ENCODE results near the gene GLTP.
"Not testable (repeated sequence)": the region's sequence is repeated elsewhere in the genome, so short reads cannot be mapped to it uniquely, and the experiment has no call there.

GLTP gene, protein sequence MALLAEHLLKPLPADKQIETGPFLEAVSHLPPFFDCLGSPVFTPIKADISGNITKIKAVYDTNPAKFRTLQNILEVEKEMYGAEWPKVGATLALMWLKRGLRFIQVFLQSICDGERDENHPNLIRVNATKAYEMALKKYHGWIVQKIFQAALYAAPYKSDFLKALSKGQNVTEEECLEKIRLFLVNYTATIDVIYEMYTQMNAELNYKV

DNA sequence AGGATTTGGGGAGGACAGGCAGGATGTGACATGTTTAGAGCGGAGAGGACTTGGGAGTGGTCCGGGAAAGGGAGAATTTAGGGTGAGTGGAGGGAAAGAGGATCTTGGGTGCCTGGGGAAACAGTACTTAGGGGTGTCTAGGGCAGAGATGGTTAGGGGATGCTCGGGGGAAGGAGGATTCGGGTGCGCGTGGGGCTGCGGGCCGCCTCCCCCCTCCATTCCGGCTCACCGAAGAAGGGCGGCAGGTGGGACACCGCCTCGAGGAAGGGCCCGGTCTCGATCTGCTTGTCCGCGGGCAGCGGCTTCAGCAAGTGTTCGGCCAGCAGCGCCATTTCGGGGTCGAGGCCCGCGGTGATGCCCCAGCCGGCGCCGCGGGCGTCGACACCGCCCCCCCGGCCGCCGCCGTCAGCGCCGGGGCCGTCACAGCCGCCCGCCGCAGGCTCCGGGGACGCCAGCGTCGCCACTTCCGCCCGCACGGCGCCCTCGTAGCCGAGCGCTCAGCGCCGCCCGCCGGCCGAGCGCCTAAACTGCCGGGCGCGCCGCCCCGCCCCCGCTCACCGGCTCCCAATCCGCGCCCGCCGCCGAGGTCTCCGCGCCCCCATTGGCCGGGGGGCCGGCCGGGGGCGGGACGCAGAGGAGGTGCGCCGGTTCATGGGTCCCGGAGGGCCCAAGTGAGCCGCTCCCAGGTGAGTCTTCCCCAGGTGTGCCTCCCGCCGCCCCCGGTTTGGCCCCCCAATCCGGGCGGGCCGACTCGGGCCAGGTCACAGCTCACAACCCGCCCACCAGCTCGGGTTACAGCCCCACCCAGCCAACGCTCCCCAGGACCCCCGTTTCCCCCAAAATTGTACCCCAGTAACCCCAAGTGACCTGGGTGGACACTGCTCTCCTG is at the start of gene GLTP:
GLTP (minus strand) TSS at position 499 of the 889 bp plus-strand sequence; CDS start at position 332, 167 bp downstream.
- peak; percentile 79 to 83 for DNase-seq

DNA sequence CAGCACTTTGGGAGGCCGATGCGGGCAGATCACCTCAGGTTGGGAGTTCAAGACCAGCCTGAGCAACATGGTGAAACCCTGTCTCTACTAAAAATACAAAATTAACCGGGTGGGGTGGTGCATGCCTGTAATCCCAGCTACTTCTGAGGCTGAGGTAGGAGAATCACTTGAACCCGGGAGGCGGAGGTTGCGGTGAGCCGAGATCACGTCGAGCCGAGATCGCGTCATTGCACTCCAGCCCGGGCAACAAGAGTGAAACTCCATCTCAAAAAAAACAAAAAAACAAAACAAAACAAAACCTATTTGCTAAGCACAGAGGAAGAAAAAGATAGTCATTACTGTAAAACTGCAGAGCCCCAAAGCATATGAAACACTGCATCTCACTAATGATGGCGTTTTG is 49.0 kb upstream of the GLTP start:
- DNase-seq, result not testable (repeated sequence)

DNA sequence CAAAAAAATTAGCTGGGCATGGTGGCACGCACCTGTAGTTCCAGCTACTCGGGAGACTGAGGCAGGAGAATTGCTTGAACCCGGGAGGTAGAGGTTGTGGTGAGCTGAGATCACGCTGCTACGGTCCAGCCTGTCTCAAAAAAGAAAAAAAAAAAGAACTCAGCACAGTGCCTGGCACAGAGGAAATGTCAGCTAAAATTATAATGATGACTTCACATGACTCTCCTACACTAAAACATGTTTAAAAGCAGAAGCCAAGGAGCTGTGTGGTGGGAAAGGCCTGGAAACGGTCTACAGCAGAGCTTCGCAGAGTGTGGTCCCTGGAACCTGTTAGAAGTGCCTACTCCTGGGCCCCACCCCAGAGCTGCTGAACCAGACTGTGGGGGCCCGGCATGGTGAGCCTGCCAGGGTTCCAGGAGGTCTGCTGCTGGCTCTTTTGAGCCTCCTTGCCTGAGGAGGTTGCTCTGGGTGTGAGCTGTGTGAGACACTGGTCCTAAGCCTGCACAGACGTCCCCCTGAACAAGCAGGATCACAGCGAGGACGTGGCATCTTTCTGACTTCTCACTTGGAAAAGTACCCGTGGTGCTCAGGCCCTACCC is 47.8 kb upstream of the GLTP start:
- DNase-seq, result no peak

DNA sequence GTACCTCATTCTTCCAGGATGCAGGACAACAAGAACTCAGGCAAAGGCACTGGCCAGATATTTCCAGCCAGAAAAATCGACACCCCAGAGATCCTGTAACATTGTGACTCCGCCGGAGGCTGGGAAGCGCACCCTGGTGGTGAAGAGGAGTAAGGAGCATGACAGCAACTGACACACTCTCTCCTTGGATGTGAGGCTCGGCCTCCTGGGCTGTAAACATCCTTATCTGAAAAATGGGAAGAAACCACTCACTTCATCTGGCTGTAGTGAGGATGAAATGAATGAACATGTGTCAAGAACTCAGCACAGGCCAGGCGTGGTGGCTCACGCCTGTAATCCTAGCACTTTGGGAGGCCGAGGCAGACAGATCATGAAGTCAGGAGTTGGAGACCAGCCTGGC is 47.3 kb upstream of the GLTP start:
- DNase-seq, result peak; percentile 25 to 28

DNA sequence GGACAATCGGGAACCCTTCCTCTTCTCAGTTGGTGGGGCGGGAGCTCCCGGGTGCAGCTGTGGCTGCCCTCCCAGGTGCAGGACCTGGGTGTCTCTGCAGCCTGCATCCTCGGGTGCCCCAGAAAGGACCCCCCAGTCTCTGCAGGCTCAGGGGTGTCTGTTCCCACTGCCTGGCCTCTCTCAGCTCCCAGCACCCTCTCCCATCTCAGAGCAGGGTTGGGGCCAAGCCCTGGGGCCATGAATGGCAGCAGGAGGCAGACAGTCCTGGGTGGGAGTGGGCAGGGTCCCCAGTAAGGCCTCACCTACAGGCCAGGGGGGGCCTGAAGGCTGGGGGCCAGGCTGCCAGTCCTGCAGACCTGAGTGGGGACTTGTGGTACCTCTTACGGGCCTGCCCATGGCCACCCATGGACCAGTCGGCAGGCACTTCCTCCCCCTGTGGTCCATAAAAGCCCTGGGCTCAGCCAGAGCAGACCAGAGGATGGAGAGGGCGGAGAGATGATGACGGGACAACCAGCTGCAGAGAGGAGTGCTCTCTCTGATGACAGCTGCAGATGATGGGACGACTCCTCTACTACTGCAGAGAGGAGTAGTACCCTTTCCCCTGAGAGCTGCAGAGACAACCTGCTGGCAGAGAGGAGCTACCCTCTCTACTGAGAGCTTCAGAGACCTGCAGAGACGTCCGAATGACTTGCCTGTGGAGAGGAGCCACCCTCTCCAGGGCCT is 46.3 kb upstream of the GLTP start:
- no peak for DNase-seq

DNA sequence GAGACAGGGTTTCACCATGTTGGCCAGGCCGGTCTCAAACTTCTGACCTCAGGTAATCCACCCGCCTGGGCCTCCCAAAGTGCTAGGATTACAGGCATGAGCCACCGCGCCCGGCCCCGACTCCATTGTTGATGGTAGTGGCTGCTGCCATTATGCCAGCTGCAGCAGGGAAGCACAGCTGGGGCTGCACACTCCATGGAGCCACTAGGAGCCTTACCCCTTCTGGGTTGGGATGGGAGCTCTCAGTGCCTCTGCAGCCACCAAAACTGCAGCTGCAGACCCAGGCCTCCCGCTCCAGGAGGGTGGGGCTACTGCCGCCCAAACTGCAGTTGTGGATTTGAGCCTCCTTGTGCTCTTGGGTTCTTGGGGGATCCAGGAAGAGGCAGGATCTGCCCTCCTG is 45.7 kb upstream of the GLTP start:
- no peak for DNase-seq

DNA sequence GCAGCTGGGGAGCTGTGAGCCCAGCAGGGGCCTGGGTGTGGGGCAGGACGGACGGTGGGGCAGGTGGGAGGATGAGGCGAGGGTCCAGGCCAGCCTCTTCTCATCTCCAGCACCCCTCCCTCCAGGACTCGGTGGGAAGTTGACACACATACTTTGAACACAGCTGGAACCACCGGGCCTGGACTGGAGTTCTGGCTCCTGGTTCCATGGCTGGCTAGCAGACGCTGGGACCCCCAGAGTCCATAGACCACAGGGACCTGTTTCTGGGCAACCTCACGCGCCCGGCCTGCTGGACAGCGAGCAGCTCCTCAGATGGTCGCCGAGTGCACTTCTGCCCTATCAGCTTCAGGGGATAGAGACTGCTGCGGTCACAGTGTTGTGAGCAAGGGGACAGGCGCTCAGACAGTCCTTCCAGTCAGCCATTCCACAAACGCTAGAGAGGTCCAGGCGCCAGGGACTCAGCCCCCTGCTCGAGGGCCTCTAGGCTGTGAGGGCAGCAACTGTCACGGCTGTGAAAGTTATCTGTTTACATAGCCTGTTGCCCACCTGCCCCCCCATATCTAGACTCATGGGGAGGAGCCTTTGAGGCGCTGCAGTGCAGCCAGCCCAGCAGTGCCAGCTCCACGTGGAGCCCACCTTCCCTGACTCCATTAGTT is 45.0 kb upstream of the GLTP start:
- no peak for DNase-seq

DNA sequence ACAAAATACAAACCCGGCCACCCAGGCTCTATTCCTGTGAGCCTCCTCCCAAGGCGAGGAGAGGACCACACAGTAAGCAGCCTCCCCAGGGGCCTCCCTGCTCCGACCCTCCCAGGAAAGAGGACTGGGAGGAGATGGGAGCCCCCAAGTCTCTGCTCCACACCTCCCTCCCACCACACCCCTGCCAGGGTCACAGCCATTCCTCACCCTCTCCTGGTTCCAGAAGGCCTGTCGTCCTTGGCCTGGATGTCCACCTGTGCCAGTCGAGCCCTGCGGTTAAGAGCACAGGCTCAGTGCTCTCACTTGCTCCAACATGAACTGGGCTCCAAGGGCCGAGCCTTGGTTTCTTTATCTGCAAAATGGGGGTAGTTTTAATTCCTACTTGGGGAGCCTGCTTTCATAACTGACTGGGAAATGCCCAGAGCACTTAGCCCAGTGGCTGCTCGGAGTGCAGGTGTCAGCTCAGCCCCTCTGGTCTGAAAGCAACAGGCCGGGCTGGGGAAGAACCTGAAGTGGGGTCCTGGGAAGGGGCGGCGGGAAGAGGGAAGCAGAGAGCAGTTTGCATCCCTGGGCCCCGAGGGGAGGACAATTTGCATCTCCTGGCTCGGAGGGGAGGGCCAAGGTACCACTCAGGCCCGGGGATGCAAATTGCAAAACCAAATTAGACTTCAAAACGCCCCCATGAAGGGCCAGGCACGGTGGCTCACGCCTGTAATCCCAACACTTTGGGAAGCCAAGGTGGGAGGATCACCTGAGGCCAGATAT is 43.3 kb upstream of the GLTP start:
- DNase-seq, result no peak

DNA sequence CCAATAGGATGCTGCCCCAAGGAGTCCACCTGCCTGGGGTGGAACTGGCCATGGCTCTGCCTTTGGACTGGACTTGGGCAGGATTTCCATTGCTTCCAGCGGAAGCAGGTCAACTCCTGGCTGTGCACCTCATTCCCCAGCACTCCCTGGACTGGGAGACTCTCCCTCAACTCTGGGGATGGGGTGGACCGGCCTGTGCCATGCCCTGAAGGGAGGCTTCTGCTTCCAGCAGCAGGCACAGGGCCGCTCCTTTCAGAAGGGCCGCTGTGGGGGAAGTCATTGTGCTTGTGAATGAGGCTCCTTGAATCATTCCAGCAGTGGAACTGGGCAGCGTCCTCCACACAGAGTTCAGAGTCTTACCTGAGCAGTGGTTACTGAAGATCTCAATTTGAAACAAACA is 42.7 kb upstream of the GLTP start:
- no peak for DNase-seq

DNA sequence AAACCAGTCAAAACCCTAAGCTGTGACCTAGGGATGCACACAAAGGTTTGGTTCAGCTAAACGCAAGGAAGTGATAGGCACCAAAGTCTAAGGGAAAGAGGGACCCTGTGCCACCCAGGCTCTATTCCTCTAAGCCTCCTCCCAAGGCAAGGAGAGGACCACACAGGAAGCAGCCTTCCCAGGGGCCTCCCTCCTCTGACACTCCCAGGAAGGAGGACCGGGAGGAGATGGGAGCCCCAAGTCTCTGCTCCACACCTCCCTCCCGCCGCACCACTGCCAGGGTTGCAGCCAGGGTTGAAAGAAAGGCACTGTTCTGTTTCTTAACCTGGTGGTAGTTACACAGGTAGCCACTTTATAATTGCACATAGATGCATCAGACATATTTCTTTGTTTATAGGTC is 41.6 kb upstream of the GLTP start:
- DNase-seq, result no peak

DNA sequence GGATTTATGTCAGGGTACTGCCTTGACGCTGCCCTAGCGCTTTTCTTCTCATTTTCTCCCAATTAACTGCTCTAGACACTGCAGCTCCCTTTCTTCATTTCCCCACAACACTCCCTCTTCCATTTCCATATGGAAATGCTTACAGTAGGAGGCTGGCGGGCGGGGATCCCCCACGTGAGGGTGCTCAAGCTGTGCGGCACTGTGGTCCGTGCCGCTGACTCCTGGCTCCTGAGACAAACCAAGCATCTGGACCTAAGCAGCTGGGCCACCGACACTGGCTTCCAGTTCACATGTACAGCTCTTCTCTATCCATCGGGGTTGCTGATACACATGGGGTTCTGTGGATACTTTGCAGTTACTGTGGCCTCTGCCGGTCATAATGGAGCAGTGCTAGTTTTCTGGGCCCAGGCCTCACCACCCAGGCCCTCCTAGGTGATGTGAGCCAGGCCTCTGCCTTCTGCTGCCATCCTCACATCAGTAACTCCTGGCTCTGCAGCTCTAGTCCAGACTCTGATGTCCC is 40.0 kb upstream of the GLTP start:
- no peak for DNase-seq

DNA sequence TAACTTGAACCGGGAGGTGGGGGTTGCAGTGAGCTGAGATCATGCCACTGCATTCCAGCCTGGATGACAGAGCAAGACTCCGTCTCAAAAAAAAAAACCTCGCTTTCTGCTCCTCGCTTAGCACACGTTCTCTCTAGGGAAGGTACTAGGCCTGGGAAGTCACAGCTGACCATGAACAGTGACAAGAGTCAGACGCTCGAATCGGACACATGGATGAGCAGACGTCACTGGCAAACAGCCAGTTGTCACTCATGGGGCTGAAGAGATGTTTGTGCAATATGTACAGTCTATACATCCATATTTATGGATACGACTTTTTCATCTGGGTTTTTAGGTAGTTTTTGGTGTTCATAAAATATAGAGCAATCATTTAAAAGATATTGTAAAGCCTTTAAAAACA is 39.1 kb upstream of the GLTP start:
- no peak for DNase-seq

DNA sequence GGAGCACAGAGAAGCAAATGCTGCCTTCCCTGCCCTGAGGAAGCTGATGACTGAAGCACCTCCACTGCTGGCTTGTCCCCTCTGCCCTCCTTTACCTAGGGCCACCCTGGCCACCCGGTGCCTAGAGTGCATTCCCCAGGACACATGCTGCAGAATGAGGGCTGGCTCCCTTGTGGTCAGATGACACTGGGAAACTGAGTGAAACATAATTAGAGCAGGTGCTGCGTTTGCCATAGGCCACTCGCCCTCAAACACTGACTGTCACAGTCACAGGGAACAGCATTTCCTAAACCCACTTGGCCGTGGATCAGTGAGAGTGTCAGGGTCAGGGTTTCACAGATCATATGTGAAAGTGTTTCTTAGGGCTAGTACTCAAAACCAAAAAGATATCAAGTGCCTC is 35.7 kb upstream of the GLTP start:
- DNase-seq, result no peak

DNA sequence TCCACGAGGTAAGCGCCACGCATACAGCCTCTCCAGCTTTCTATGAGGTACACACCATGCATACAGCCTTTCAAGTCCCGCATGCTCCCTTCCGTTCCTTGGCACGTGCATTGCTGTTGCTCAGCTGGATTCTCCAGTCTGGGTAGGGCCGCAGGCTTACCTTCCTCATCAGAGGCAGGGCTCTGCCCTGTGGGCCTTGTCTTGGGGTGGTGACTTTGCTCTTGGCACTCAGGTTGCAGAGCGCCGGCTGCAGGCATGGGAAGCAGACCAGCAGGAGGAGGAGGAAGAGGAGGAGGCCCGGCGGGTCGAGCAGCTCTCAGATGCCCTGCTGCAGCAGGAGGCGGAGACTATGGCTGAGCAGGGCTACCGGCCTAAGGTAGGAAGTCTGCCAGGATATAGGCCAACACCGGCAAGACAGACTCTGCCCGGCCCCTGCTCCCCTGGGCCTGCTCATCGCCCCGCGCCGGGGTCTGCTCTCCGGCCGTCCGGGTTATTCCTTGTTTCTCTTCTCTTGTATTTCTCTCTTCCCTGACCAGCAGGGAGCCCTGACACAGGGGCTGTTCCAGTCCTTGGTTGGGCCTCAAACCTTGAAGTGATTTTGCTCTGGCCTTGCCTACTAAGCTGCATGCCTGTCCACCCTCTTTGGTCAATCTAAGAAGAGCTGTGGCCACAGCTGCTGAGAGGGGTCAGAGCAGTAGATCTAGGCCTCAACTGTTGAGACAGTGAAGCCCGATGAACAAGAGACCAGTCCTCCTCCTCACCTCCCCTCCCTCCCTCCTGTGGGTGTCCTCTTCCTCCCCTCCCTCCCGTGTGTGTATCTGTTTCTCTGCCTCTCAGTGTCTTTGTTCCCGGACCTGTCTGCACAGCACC is 35.1 kb upstream of the GLTP start:
- DNase-seq, result no peak

DNA sequence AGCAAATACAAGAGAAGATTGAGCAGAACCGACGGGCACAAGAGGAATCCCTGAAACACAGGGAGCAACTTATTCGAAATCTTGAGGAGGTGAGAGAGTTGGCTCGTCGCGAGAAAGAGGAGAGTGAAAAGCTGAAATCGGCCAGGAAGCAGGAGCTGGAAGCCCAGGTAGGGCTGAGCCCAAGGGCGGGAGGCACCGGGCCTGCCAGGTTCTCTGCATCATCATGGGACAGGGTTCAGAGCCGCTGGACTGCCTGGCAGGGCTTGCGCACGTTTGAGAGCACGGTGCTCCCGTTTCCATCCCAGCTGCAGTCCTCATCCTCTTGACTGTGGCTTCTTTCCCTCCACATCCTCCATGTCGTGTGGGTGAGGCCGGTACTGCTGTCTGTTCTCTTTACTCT is 34.1 kb upstream of the GLTP start:
- no peak for DNase-seq

DNA sequence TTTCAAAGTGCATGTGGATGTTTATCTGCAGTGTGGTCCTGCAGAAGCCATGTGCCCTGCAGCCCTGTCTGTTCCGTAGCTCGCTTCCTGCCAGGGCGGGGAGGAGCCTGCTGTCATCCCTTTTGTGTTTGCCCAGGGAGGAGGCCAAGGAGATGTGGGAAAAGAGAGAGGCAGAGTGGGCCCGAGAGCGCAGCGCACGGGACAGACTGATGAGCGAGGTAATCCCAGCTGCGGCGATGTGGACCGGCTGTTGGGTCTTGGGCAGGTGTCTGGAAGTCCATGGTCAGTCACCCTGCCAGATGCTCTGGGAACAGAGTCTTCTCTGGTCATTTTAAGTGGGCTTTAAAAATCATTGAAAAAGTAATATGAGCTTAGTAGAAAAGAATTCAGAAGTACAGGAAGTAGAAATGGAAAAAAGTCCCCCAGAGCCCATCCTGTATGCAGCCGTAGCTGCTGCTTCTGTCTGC is 32.5 kb upstream of the GLTP start:
- no peak for DNase-seq

DNA sequence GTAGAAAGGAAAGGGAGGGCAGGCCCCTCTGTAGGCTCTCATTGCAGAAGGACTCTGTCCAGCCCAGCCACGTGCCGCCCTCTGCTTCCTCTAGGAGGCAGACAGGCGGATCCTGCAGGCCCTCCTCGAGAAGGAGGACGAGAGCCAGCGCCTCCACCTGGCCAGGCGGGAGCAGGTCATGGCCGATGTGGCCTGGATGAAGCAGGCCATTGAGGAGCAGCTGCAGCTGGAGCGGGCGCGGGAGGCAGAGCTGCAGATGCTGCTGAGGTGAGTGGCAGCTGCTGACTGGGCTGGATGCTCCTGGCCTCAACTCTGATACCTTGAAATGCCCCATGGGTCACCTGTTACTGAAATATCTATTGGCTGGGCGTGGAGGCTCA is 30.6 kb upstream of the GLTP start:
- DNase-seq, result no peak

DNA sequence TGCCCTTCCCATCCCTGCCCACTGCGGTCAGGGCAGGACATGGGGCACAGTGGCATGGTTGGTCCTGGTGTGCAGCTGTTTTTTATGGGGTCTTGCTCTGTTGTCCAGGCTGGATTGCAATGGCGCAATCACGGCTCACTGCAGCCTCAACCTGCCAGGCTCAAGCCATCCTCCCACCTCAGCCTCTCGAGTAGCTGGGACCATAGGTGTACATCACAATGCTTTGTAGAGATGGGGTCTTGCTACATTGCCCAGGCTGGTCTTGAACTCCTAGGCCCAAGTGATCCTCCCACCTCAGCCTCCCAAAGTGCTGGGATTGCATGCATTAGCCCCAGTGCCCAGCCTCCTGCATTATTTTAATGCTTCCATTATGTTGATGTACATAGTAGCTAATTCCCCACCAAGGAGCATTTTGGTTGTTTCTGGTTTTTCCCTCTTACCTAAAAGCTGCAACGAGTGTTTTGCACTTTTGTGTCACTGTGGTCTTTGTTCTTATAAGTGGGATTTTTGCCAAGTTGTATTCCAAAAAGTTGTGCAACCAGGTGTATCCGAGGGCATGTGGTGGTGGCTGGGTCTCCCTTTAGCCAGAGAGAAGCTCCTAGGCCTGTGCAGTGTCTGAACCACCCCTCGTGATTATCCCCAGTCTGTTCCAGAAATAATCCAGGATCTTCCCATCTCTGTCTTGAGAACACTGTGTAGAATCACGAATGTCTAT is 30.1 kb upstream of the GLTP start:
- DNase-seq, result no peak

DNA sequence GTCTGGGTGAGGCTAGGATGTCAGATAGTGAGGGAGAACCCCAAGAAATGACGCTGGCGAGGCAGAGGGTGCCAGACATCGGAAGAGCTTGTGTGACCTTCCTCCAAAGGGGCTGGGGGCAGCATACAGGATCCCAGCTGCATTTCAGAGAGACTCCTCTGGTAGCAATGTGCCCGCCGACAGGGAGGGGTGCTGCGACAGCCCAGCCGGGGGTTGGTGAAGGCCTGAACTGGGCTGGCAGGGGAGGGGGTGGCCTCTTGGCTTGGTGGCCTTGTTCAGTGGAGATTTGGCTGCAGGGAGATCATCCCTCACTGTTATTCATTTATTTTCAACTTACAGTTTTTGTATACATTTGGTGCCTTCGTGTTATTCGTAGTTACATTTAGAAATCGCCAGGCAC is 25.0 kb upstream of the GLTP start:
- no peak for DNase-seq

DNA sequence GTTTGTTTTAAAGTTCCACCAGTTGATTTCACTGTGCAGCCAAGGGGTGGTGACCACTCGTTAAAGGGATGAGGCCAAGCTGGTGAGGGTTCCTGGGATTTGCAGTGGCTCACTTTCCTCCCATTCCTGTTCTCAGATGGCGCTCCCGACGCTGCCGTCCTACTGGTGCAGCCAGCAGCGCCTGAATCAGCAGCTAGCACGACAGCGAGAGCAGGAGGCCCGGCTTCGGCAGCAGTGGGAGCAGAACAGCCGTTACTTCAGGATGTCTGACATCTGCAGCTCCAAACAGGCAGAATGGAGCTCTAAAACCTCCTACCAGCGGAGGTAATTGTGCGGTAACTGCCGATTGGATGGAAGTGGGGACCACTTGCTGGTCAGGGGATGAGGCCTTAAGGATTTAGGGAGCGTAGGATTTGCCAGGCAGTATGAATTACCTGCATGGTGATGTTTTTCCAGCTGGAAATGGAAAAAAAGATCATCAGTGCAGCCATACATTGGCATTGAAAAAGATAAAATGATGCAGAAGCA is 22.6 kb upstream of the GLTP start:
- DNase-seq, result no peak
